PC-9 (cell line): Measurements from ENCODE around the gene CAPZA1.

ENCODE experiments used
- CTCF ChIP-seq: fragments of 200-600 bp; sonication (generic); conservative IDR thresholded peaks from 2 replicates; pipeline ENCODE4 v1.6.1; 2017; ENCODE audit warnings: mixed run types, antibody characterized with exemption, mild to moderate bottlenecking, moderate library complexity
- EZH2 ChIP-seq: fragments of 200-600 bp; sonication (generic); IDR thresholded peaks from 2 replicates; pipeline ENCODE4 v1.8.0; 2017; ENCODE audit warnings: antibody characterized with exemption, low read depth

- TF ChIP-seq CTCF (peak; percentile 35; the same call in 1 of the 2 replicates), EZH2 (no peak)
Measured at GRCh38 chr1:112714313-112715263, 95.0 kb downstream of the CAPZA1 start.
